HEK293T (cell line): ENCODE measurements around the gene THOP1.

Experiments
- CTCF ChIA-PET: fragments of 350-600 bp; formaldehyde crosslinking; extraction: SDS; loops from one replicate; lab custom pipeline; 2021; ENCODE audit warnings: antibody characterized with exemption, inconsistent platforms; lab: Yijun Ruan, JAX
- POLR2A ChIA-PET: fragments of 350-600 bp; formaldehyde crosslinking; extraction: SDS; loops from one replicate; lab custom pipeline; 2020; ENCODE audit warnings: antibody characterized with exemption, inconsistent platforms; lab: Yijun Ruan, JAX
- DNase-seq: peaks from one replicate; pipeline ENCODE4 v3.0.0; 2012; ENCODE audit warnings: mixed read lengths; ENCODE audit errors: extremely low spot score
- ARNT ChIP-seq: fragments of 450-650 bp; IDR thresholded peaks from 2 replicates; pipeline ENCODE4 v1.6.1; 2017; ENCODE audit warnings: mild to moderate bottlenecking
- BHLHE40 ChIP-seq: fragments of 450-650 bp; IDR thresholded peaks from 2 replicates; pipeline ENCODE4 v1.6.1; 2016; ENCODE audit warnings: mild to moderate bottlenecking, moderate library complexity, borderline replicate concordance
- CTBP1 ChIP-seq: fragments of 450-650 bp; IDR thresholded peaks from 2 replicates; pipeline ENCODE4 v1.6.1; 2016; ENCODE audit warnings: borderline replicate concordance
- ELF4 ChIP-seq: fragments of 450-650 bp; IDR thresholded peaks from 2 replicates; pipeline ENCODE4 v1.6.1; 2017; ENCODE audit warnings: antibody characterized with exemption
- FOXA1 ChIP-seq: fragments of 450-650 bp; IDR thresholded peaks from 2 replicates; pipeline ENCODE4 v1.6.1; 2016; ENCODE audit warnings: mild to moderate bottlenecking
- FOXK2 ChIP-seq: fragments of 450-650 bp; IDR thresholded peaks from 2 replicates; pipeline ENCODE4 v1.6.1; 2016; ENCODE audit warnings: mild to moderate bottlenecking
- FOXM1 ChIP-seq: fragments of 450-650 bp; IDR thresholded peaks from 2 replicates; pipeline ENCODE4 v1.6.1; 2017; ENCODE audit warnings: mild to moderate bottlenecking, borderline replicate concordance
- HDGF ChIP-seq: fragments of 450-650 bp; IDR thresholded peaks from 2 replicates; pipeline ENCODE4 v1.6.1; 2017; ENCODE audit warnings: antibody characterized with exemption, borderline replicate concordance
- L3MBTL2 ChIP-seq: fragments of 450-650 bp; conservative IDR thresholded peaks from 2 replicates; pipeline ENCODE4 v1.6.1; 2016; ENCODE audit warnings: mild to moderate bottlenecking
- LEF1 ChIP-seq: fragments of 450-650 bp; IDR thresholded peaks from 2 replicates; pipeline ENCODE4 v1.6.1; 2017; ENCODE audit warnings: mild to moderate bottlenecking, borderline replicate concordance
- NFRKB ChIP-seq: fragments of 450-650 bp; IDR thresholded peaks from 2 replicates; pipeline ENCODE4 v1.6.1; 2016; ENCODE audit warnings: mild to moderate bottlenecking, moderate library complexity
- PKNOX1 ChIP-seq: fragments of 450-650 bp; IDR thresholded peaks from 2 replicates; pipeline ENCODE4 v1.6.1; 2016
- SP1 ChIP-seq: fragments of 450-650 bp; IDR thresholded peaks from 2 replicates; pipeline ENCODE4 v1.6.1; 2017
- SUZ12 ChIP-seq: fragments of 450-650 bp; IDR thresholded peaks from 2 replicates; pipeline ENCODE4 v1.6.1; 2016; ENCODE audit warnings: mild to moderate bottlenecking
- TARDBP ChIP-seq: fragments of 450-650 bp; IDR thresholded peaks from 2 replicates; pipeline ENCODE4 v1.6.1; 2016
- ZNF384 ChIP-seq: fragments of 450-650 bp; IDR thresholded peaks from 2 replicates; pipeline ENCODE4 v1.6.1; 2016

THOP1 gene

GRCh38 chr19:2795827-2796658 is 10.7 kb downstream of the THOP1 start:
- TF ChIP-seq FOXK2, result no peak
- TF ChIP-seq L3MBTL2, result no peak
- TF ChIP-seq LEF1, result no peak
- DNase-seq, result no peak
- ChIA-PET POLR2A (interaction anchor here (1.1 kb wide), 1 partner anchor 11 kb away, joined by 5 read pairs; the partner anchor contains the start of gene THOP1), CTCF (no interaction called here)

GRCh38 chr19:2796659-2797266 is 11.5 kb downstream of the THOP1 start:
- no peak for TF ChIP-seq ARNT
- no peak for TF ChIP-seq ELF4
- TF ChIP-seq FOXK2, result no peak
- no peak for TF ChIP-seq CTBP1
- no peak for TF ChIP-seq FOXM1
- no peak for TF ChIP-seq SUZ12
- TF ChIP-seq FOXA1, result no peak
- no peak for TF ChIP-seq ZNF384
- no peak for TF ChIP-seq BHLHE40
- no peak for TF ChIP-seq NFRKB
- no peak for TF ChIP-seq TARDBP
- TF ChIP-seq L3MBTL2, result no peak
- no peak for TF ChIP-seq PKNOX1
- TF ChIP-seq LEF1, result no peak
- no peak for TF ChIP-seq SP1
- no peak for TF ChIP-seq HDGF
- DNase-seq, result no peak
- POLR2A ChIA-PET, result interaction anchor here (1.1 kb wide), 1 partner anchor 12 kb away, joined by 5 read pairs; the partner anchor contains the start of gene THOP1
- CTCF ChIA-PET, result no interaction called here

GRCh38 chr19:2797280-2797679 is 12.0 kb downstream of the THOP1 start:
- ChIA-PET CTCF (no interaction called here), POLR2A (interaction anchor here (1.1 kb wide), 1 partner anchor 12 kb away, joined by 5 read pairs; the partner anchor contains the start of gene THOP1)
- no peak for DNase-seq
- no peak for TF ChIP-seq ELF4
- no peak for TF ChIP-seq CTBP1
- TF ChIP-seq SUZ12, result no peak
- TF ChIP-seq PKNOX1, result no peak
- TF ChIP-seq ZNF384, result no peak
- no peak for TF ChIP-seq HDGF

GRCh38 chr19:2798158-2798685 is 12.9 kb downstream of the THOP1 start:
- ChIA-PET CTCF (no interaction called here), POLR2A (interaction anchor here (1.1 kb wide), 1 partner anchor 13 kb away, joined by 3 read pairs; the partner anchor contains the start of gene THOP1)
- no peak for DNase-seq
- no peak for TF ChIP-seq ZNF384
- no peak for TF ChIP-seq SUZ12
- TF ChIP-seq FOXM1, result no peak
- no peak for TF ChIP-seq CTBP1
- TF ChIP-seq PKNOX1, result no peak
- TF ChIP-seq TARDBP, result no peak
- TF ChIP-seq LEF1, result no peak
- TF ChIP-seq NFRKB, result no peak
- TF ChIP-seq FOXK2, result no peak
- TF ChIP-seq SP1, result no peak

- no peak for TF ChIP-seq ARNT
- no peak for TF ChIP-seq PKNOX1
- TF ChIP-seq TARDBP, result no peak
- TF ChIP-seq SUZ12, result no peak
- TF ChIP-seq LEF1, result no peak
- TF ChIP-seq ELF4, result no peak
- TF ChIP-seq CTBP1, result no peak
- TF ChIP-seq SP1, result no peak
- TF ChIP-seq FOXA1, result no peak
- no peak for TF ChIP-seq BHLHE40
- TF ChIP-seq ZNF384, result no peak
- no peak for TF ChIP-seq FOXM1
- no peak for TF ChIP-seq FOXK2
- no peak for TF ChIP-seq L3MBTL2
- no peak for TF ChIP-seq HDGF
- TF ChIP-seq NFRKB, result no peak
- CTCF ChIA-PET, result no interaction called here
- POLR2A ChIA-PET, result interaction anchor here (1.1 kb wide), 1 partner anchor 14 kb away, joined by 3 read pairs; the partner anchor contains the start of gene THOP1
- no peak for DNase-seq
Observed at GRCh38 chr19:2798733-2799132, 13.4 kb downstream of the THOP1 start.
